Kidney epithelial cell (primary cell): ENCODE results near the gene ZNF367. TPM values are rescaled to one million over a fixed set of nuclear protein-coding genes. Genes with fewer than 3 reads are reported as not detected.
"Not testable (repeated sequence)": the region's sequence is repeated elsewhere in the genome, so short reads cannot be mapped to it uniquely, and the experiment has no call there.

Source experiments
- DNase-seq: peaks from one replicate; pipeline ENCODE4 v3.0.0-alpha.2; 2010; ENCODE audit warnings: low read depth
- H3K27me3 ChIP-seq: 2 replicates; pipeline ENCODE4 v1.6.0; 2011; ENCODE audit warnings: low read length; ENCODE audit not compliant: control insufficient read depth, insufficient read depth
- H3K36me3 ChIP-seq: 2 replicates; pipeline ENCODE4 v1.5.1; 2011; ENCODE audit warnings: low read length; ENCODE audit not compliant: control insufficient read depth, insufficient read depth
- H3K4me3 ChIP-seq: 2 replicates; pipeline ENCODE4 v1.5.1; 2011; ENCODE audit warnings: low read depth, mild to moderate bottlenecking, control low read depth, low read length
- total RNA-seq: library from RNA; depleted of rRNA; stranded (reverse); fragments of >200 nt; gene quantifications from 2 replicates; pipeline ENCODE4 v1.2.3, GENCODE V29; 2015
- TF ChIP-seq, protein P1 (sequence below): IDR thresholded peaks from 2 replicates; pipeline ENCODE4 v1.5.1; 2011; ENCODE audit warnings: mild to moderate bottlenecking, moderate library complexity, low read length, control low read depth, inconsistent platforms; ENCODE audit not compliant: insufficient read depth, poor library complexity, severe bottlenecking

ZNF367 gene
- total RNA-seq, 1 donor from 2014 or later: 2.4 TPM

DNA sequence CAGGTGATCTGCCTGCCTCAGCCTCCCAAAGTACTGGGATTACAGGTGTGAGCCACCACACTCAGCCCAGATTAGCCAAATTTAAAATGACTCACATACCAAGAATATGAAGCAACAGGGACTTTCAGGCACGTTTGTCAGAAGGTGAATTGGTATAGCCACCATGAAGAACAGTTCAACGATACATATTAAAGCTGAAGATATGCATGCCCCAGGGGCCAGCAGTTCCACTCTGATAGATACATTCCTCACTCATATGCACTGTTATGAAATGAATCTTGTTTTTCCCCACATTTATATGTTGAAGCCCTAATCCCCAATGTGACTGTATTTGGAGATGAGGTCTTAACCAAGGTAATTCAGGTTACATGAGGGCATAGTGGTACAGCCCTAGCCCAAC is 57.2 kb downstream of the ZNF367 start:
- Histone ChIP-seq H3K4me3 (no peak overlapping the region), H3K36me3 (peaks cover under 1% of the 10 kb centered on the region), H3K27me3 (no peaks in the 10 kb centered on the region)
- DNase-seq: no peak
- TF ChIP-seq, protein P1, sequence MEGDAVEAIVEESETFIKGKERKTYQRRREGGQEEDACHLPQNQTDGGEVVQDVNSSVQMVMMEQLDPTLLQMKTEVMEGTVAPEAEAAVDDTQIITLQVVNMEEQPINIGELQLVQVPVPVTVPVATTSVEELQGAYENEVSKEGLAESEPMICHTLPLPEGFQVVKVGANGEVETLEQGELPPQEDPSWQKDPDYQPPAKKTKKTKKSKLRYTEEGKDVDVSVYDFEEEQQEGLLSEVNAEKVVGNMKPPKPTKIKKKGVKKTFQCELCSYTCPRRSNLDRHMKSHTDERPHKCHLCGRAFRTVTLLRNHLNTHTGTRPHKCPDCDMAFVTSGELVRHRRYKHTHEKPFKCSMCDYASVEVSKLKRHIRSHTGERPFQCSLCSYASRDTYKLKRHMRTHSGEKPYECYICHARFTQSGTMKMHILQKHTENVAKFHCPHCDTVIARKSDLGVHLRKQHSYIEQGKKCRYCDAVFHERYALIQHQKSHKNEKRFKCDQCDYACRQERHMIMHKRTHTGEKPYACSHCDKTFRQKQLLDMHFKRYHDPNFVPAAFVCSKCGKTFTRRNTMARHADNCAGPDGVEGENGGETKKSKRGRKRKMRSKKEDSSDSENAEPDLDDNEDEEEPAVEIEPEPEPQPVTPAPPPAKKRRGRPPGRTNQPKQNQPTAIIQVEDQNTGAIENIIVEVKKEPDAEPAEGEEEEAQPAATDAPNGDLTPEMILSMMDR: no peak

DNA sequence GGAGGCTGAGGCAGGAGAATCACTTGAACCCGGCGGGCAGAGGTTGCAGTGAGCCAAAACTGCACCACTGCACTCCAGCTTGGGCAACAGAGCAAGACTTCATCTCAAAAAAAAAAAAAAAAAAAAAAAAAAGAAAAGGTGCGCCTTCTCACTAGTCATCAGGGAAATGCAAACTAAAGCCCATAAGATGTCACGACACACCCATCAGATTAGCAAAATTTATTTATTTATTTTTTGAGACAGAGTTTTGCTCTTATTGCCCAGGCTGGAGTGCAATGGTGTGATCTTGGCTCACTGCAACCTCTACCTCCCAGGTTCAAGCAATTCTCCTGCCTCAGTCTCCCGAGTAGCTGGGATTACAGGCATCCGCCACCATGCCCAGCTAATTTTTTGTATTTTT is 57.6 kb downstream of the ZNF367 start:
- H3K27me3 ChIP-seq, DNase-seq, H3K4me3 ChIP-seq, H3K36me3 ChIP-seq: not testable (repeated sequence)

DNA sequence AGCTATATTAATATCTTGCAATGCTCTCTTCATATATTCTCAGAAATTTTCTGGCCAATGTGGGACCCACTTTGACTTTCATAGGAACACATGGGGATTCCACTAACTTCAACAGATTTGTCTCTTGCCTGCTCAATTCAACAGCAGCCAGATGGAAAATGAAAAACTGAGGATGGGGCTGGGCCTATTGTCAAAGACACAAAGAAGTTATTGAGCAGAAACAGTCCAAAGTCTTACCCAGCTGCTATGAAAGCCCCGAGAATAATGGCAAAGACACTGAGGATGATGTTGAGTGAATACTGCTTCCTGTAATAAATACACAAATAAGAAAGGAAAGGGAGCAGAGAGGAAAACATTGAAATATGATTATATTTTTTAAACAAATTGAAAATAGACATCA is 67.3 kb downstream of the ZNF367 start:
- TF ChIP-seq, protein P1: no peak
- H3K27me3 ChIP-seq: no peaks in the 10 kb centered on the region
- DNase-seq: no peak
- peaks cover under 1% of the 10 kb centered on the region for H3K36me3 ChIP-seq
- H3K4me3 ChIP-seq: no peak overlapping the region

DNA sequence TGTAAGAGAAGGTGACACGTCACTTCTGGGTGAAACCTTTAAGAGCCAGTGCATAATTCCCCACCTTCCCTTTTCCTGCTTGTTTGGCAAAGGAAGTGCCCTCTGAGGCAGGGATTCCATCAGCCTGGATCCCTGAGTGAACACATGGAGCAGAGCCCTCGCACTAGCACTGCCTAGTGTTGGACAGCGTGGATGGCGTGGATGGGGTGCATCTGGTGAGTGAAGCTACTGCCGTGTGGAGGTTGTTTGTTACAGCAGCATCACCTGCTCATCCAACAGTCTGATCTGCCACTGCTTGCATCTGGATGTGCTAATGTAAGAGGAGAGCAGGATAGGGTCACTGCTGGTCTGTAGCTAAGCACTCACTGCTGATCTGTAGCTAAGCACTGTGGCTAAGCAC is 69.9 kb downstream of the ZNF367 start:
- H3K36me3 ChIP-seq: no peaks in the 10 kb centered on the region
- TF ChIP-seq, protein P1: no peak
- no peaks in the 10 kb centered on the region for H3K27me3 ChIP-seq
- H3K4me3 ChIP-seq: no peak overlapping the region
- DNase-seq: no peak

DNA sequence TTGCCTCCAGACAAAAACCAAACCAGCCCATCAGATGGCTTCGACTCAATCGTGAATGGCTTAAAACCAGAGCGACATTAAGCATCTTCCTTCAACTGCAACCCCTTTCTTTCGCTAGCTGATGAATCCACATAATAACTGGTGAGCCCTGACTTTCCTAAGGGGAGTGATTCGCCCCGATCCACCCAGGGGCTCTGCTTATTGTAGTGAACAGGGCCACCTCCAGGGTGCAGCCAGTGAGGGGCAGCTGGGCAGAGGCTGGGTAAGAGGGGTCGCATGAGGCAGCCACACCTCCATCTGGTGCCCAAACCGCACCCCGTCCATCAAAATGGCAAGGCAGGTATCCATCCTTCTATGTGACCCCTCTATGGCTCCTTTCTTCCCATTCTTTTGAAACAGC is 72.6 kb downstream of the ZNF367 start:
- H3K36me3 ChIP-seq: no peaks in the 10 kb centered on the region
- H3K27me3 ChIP-seq: no peaks in the 10 kb centered on the region
- H3K4me3 ChIP-seq: no peak overlapping the region
- no peak for DNase-seq
- TF ChIP-seq, protein P1: no peak

DNA sequence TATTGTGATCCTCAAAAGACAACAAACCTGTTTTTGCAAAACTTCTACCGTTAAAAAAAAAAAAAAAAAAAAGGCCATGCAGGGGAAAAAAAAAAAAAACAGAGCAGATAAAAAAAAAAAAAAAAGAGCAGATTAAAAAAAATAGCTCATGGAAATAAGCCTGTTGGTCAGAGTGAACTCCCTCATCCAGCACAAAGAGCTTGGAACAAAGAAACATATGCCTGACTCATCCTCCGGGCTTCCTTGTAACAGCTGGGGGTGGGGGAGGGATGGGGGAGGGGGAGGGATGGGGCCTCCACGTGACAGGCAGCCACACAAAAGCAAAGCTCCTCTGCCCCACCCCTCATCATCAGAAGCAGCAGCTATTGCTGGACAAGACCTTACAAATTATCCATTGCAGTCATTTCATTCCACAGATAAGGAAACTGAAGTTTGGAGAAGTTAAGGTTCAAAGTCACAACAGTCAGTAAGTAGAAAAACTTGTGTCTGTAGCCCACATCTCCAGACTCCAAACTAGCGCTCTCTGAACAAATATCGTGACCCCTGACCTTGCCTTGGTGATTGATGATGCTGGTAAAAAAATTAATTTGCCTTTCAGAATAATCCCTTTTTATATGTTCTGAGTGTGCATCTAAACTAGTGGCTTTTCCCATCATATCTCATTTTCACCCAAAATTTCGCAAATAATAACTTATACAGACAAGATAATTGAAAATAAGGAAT is 73.6 kb downstream of the ZNF367 start:
- Histone ChIP-seq H3K27me3 (no peaks in the 10 kb centered on the region), H3K36me3 (no peaks in the 10 kb centered on the region), H3K4me3 (no peak overlapping the region)
- TF ChIP-seq, protein P1: no peak
- peak; percentile 90 for DNase-seq
